Vagina (tissue), 2 donors: ENCODE data around the gene SUSD3.

Experiments
- CTCF ChIP-seq, 3 experiments: fragments of 450-650 bp in 2 of 3; fragments of 200-600 bp in 1 of 3; sonication (generic) in 1 of 3; IDR thresholded peaks; one replicate each; pipeline ENCODE4 v1.5.1; 2017 to 2019; ENCODE audit warnings: antibody characterized with exemption in 3 of 3, mild to moderate bottlenecking in 2 of 3, moderate library complexity in 2 of 3
- POLR2A ChIP-seq, 2 donors: fragments of 450-650 bp; IDR thresholded peaks; one replicate each; pipeline ENCODE4 v1.6.1; 2017; ENCODE audit warnings: antibody characterized with exemption in 2 of 2, mild to moderate bottlenecking in 2 of 2, moderate library complexity in 2 of 2
- POLR2AphosphoS5 ChIP-seq, 2 donors: sonication (generic); formaldehyde crosslinking; IDR thresholded peaks; one replicate each; pipeline ENCODE4 v1.9.0; 2017; ENCODE audit warnings: antibody characterized with exemption in 2 of 2, mild to moderate bottlenecking in 2 of 2, low read depth in 1 of 2; ENCODE audit not compliant: insufficient read depth in 1 of 2

GRCh38 chr9:93057703-93058354 lies 672 bp upstream of the SUSD3 start:
- TF ChIP-seq CTCF (IDR thresholded peaks at IDR 0.05), result no peak
- TF ChIP-seq POLR2AphosphoS5 (IDR thresholded peaks at IDR 0.05; ENCODE audit: insufficient read depth in 1 of 2, low read depth in 1 of 2), result no peak
- no peak for TF ChIP-seq POLR2A (IDR thresholded peaks at IDR 0.05)
